ENCODE data around the gene SHC3.

SHC3 gene

DNA sequence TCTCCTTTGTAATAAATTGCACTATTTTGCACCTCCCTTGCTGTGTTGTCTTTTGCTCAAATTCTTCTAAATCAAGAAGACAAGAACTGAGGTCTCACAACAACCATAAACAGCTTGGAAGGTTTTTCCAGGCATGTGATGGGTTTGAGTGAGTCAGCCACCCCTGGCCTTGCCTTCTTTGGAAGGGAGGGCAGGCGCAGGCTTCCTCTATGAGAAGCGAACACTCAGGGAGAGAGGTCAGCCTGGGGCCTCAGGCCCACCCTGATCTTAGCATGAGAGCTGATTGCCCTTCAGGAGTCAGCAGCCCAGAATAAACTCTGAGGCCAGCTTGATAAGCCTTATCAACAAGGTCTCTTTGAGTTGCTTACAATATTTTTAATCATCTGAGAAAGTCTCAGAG lies 155.7 kb downstream of the SHC3 start:
- TF ChIP-seq, protein P1, sequence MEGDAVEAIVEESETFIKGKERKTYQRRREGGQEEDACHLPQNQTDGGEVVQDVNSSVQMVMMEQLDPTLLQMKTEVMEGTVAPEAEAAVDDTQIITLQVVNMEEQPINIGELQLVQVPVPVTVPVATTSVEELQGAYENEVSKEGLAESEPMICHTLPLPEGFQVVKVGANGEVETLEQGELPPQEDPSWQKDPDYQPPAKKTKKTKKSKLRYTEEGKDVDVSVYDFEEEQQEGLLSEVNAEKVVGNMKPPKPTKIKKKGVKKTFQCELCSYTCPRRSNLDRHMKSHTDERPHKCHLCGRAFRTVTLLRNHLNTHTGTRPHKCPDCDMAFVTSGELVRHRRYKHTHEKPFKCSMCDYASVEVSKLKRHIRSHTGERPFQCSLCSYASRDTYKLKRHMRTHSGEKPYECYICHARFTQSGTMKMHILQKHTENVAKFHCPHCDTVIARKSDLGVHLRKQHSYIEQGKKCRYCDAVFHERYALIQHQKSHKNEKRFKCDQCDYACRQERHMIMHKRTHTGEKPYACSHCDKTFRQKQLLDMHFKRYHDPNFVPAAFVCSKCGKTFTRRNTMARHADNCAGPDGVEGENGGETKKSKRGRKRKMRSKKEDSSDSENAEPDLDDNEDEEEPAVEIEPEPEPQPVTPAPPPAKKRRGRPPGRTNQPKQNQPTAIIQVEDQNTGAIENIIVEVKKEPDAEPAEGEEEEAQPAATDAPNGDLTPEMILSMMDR (conservative IDR thresholded peaks at IDR 0.05) = no peak

DNA sequence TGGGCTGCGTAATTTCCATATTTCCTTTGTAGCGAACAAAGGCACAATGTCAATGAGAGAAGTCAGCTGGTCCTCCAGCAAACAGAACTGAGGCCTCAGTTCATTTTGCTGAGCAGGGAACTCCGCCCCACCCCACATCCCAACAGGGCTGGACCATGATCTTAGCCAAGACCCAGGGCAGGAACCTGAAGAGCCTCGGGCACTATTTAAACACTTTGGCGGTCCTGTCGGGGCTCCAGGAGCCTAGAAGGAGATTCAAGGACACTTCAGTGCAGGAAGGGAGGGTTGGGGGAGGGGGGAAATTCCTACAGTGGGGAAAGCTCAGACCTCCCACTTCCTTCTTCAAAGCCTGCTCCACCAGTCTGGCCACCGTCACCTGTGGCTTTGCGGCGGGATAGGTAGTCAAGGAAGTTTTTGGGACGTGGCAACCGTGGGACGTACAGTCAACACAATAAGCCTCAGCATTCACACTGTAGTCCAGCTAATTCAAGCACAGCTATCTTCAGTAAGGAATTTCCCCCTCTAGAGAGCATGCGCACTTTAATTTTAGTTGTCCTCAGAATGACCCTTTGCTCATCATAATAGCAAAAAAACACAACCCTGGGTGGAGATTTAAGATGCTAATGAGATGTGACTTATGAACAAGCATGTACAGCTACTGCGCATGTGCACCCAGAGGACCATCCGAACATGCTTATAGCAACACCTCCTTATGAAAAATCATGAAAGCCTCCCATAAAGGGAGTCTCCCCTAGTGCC lies 156.4 kb downstream of the SHC3 start:
- no peak overlapping the region for H3K27ac ChIP-seq
- TF ChIP-seq, protein P1 (conservative IDR thresholded peaks at IDR 0.05) = no peak

More for the DNA sequence above, 155.7 kb downstream of the SHC3 start:
- no peak overlapping the region for H3K27ac ChIP-seq

DNA sequence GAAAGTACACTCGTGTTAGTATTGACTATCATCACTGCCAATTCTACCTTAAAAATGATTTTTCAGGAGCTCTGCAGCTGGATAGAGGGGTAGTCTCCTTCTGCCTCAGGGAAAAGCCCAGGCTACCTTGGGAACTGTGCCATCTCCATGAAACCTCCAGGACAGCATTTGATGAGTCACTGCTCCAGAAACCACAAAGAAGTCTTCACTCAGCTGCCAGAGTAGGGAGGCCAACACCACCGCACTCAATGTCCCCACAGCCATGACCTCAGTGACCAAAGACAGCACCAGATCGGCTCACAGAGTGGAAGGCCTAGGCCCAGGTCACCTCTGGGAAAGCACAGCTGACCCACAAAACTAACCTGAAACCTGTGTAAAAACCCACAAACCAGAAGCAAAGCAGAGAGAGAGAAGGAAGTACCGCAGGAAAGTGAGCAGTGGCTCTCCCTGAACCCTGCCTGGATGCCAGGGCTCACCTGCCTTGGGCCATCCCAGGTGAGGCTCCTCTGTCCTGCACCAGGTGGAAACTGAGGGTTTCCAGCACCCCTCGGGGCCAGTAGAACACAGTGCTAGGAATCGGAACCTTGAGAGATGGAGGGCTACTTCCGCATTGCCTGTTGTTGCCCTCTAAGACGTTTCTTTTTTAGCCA lies 157.3 kb downstream of the SHC3 start:
- TF ChIP-seq, protein P1 (conservative IDR thresholded peaks at IDR 0.05) = no peak

DNA sequence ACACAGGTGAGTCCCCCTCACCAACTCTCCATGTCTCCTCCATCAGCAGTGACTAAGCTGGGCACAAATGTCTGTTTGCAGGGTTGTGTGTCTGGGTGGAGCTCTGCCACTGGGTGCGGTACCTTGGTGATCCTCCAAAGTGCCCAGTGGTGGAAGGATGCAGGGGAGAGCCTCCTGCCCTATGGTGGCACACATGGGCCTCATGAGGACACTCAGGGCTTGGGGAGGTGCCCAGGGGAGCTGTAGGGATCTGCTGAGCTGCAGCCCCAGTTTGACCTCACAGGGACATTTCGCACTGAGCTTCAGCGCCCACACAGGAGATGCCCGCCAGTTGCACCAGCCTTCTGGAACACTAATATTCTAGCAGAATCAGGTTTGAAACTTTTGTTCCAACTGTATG lies 157.9 kb downstream of the SHC3 start:
- H3K27ac ChIP-seq = no peak overlapping the region

More for the DNA sequence above, 157.3 kb downstream of the SHC3 start:
- H3K27ac ChIP-seq = no peak overlapping the region

DNA sequence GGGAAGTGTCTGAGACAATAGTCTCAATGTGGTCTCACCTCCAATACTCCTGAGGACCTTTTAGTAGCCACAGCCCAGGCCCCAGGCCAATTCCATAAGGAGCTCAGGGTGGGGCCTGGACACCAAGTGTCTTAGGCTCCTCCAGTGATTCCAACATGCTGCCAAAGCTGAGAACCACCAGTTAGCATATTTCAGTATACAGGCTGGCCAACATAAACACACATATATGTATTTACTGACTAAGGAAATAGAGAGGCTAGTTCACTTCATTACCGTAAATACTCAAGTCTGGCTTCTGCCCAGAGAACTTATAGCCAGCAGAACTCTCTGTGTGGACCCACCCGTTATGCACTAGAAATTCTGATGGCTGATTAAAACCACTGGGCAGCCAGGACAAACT lies 163.3 kb downstream of the SHC3 start:
- no peak overlapping the region for H3K27ac ChIP-seq
- TF ChIP-seq, protein P1 (conservative IDR thresholded peaks at IDR 0.05) = no peak

More for the DNA sequence above, 157.9 kb downstream of the SHC3 start:
- TF ChIP-seq, protein P1 (conservative IDR thresholded peaks at IDR 0.05) = no peak

DNA sequence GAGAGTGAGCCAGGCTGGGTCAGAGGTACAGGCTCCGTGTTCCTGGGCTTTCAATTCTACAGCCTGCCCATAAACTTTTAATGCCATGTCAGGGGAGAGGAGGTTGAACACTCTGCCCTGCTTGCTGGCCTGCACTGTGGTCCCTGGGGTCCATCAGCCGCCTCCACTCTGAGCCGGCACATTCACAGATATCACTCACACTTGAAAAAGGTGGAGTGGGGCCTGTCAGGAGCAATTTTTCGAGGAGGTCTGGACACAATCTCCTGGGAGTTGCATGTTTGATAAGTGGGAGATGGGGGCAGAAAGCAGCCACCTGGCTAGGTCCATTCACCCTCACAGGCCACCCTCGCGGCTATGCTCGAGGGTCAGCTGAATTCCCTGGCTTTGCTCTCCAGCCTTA lies 164.5 kb downstream of the SHC3 start:
- no peak overlapping the region for H3K27ac ChIP-seq
- TF ChIP-seq, protein P1 (conservative IDR thresholded peaks at IDR 0.05) = no peak

DNA sequence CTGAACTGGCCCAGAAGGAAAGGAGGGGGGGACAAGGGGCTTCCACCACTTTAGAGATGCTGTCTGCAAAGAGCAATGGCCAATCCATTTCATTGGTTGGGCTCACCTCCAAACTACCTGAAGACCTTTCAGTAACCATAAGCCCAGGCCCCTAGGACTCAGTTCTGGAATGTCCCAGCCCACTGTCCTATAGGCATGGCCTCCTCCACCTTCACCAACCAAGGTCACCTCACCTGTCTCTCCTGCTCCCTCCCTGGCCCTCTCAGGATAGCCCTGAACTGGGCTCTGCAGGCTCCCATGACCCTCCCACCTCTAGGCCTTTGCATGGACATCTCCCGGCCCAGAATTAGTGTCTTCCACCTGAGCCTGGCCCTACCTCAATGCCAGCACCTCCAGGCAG lies 165.0 kb downstream of the SHC3 start:
- no peak overlapping the region for H3K27ac ChIP-seq
- TF ChIP-seq, protein P1 (conservative IDR thresholded peaks at IDR 0.05) = no peak

Data from VCaP (cell line).